CD1c-positive myeloid dendritic cell (primary cell): ENCODE measurements around the gene TCHP.
"Not testable (repeated sequence)": the region's sequence is repeated elsewhere in the genome, so short reads cannot be mapped to it uniquely, and the experiment has no call there.

Experiments used
- DNase-seq: peaks from one replicate; pipeline ENCODE4 v3.0.0-alpha.2; 2016; ENCODE audit errors: extremely low spot score

Gene TCHP

DNA sequence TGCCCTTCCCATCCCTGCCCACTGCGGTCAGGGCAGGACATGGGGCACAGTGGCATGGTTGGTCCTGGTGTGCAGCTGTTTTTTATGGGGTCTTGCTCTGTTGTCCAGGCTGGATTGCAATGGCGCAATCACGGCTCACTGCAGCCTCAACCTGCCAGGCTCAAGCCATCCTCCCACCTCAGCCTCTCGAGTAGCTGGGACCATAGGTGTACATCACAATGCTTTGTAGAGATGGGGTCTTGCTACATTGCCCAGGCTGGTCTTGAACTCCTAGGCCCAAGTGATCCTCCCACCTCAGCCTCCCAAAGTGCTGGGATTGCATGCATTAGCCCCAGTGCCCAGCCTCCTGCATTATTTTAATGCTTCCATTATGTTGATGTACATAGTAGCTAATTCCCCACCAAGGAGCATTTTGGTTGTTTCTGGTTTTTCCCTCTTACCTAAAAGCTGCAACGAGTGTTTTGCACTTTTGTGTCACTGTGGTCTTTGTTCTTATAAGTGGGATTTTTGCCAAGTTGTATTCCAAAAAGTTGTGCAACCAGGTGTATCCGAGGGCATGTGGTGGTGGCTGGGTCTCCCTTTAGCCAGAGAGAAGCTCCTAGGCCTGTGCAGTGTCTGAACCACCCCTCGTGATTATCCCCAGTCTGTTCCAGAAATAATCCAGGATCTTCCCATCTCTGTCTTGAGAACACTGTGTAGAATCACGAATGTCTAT, 10.3 kb downstream of the TCHP start:
- no peak for DNase-seq

DNA sequence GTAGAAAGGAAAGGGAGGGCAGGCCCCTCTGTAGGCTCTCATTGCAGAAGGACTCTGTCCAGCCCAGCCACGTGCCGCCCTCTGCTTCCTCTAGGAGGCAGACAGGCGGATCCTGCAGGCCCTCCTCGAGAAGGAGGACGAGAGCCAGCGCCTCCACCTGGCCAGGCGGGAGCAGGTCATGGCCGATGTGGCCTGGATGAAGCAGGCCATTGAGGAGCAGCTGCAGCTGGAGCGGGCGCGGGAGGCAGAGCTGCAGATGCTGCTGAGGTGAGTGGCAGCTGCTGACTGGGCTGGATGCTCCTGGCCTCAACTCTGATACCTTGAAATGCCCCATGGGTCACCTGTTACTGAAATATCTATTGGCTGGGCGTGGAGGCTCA, 10.9 kb downstream of the TCHP start:
- DNase-seq, result peak; percentile 3

DNA sequence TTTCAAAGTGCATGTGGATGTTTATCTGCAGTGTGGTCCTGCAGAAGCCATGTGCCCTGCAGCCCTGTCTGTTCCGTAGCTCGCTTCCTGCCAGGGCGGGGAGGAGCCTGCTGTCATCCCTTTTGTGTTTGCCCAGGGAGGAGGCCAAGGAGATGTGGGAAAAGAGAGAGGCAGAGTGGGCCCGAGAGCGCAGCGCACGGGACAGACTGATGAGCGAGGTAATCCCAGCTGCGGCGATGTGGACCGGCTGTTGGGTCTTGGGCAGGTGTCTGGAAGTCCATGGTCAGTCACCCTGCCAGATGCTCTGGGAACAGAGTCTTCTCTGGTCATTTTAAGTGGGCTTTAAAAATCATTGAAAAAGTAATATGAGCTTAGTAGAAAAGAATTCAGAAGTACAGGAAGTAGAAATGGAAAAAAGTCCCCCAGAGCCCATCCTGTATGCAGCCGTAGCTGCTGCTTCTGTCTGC, 12.8 kb downstream of the TCHP start:
- no peak for DNase-seq

DNA sequence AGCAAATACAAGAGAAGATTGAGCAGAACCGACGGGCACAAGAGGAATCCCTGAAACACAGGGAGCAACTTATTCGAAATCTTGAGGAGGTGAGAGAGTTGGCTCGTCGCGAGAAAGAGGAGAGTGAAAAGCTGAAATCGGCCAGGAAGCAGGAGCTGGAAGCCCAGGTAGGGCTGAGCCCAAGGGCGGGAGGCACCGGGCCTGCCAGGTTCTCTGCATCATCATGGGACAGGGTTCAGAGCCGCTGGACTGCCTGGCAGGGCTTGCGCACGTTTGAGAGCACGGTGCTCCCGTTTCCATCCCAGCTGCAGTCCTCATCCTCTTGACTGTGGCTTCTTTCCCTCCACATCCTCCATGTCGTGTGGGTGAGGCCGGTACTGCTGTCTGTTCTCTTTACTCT, 14.4 kb downstream of the TCHP start:
- DNase-seq, result no peak

DNA sequence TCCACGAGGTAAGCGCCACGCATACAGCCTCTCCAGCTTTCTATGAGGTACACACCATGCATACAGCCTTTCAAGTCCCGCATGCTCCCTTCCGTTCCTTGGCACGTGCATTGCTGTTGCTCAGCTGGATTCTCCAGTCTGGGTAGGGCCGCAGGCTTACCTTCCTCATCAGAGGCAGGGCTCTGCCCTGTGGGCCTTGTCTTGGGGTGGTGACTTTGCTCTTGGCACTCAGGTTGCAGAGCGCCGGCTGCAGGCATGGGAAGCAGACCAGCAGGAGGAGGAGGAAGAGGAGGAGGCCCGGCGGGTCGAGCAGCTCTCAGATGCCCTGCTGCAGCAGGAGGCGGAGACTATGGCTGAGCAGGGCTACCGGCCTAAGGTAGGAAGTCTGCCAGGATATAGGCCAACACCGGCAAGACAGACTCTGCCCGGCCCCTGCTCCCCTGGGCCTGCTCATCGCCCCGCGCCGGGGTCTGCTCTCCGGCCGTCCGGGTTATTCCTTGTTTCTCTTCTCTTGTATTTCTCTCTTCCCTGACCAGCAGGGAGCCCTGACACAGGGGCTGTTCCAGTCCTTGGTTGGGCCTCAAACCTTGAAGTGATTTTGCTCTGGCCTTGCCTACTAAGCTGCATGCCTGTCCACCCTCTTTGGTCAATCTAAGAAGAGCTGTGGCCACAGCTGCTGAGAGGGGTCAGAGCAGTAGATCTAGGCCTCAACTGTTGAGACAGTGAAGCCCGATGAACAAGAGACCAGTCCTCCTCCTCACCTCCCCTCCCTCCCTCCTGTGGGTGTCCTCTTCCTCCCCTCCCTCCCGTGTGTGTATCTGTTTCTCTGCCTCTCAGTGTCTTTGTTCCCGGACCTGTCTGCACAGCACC, 15.3 kb downstream of the TCHP start:
- no peak for DNase-seq

DNA sequence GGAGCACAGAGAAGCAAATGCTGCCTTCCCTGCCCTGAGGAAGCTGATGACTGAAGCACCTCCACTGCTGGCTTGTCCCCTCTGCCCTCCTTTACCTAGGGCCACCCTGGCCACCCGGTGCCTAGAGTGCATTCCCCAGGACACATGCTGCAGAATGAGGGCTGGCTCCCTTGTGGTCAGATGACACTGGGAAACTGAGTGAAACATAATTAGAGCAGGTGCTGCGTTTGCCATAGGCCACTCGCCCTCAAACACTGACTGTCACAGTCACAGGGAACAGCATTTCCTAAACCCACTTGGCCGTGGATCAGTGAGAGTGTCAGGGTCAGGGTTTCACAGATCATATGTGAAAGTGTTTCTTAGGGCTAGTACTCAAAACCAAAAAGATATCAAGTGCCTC, 16.0 kb downstream of the TCHP start:
- no peak for DNase-seq

DNA sequence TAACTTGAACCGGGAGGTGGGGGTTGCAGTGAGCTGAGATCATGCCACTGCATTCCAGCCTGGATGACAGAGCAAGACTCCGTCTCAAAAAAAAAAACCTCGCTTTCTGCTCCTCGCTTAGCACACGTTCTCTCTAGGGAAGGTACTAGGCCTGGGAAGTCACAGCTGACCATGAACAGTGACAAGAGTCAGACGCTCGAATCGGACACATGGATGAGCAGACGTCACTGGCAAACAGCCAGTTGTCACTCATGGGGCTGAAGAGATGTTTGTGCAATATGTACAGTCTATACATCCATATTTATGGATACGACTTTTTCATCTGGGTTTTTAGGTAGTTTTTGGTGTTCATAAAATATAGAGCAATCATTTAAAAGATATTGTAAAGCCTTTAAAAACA, 19.4 kb downstream of the TCHP start:
- no peak for DNase-seq

DNA sequence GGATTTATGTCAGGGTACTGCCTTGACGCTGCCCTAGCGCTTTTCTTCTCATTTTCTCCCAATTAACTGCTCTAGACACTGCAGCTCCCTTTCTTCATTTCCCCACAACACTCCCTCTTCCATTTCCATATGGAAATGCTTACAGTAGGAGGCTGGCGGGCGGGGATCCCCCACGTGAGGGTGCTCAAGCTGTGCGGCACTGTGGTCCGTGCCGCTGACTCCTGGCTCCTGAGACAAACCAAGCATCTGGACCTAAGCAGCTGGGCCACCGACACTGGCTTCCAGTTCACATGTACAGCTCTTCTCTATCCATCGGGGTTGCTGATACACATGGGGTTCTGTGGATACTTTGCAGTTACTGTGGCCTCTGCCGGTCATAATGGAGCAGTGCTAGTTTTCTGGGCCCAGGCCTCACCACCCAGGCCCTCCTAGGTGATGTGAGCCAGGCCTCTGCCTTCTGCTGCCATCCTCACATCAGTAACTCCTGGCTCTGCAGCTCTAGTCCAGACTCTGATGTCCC, 20.2 kb downstream of the TCHP start:
- no peak for DNase-seq

DNA sequence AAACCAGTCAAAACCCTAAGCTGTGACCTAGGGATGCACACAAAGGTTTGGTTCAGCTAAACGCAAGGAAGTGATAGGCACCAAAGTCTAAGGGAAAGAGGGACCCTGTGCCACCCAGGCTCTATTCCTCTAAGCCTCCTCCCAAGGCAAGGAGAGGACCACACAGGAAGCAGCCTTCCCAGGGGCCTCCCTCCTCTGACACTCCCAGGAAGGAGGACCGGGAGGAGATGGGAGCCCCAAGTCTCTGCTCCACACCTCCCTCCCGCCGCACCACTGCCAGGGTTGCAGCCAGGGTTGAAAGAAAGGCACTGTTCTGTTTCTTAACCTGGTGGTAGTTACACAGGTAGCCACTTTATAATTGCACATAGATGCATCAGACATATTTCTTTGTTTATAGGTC, 21.9 kb downstream of the TCHP start:
- DNase-seq, result no peak

DNA sequence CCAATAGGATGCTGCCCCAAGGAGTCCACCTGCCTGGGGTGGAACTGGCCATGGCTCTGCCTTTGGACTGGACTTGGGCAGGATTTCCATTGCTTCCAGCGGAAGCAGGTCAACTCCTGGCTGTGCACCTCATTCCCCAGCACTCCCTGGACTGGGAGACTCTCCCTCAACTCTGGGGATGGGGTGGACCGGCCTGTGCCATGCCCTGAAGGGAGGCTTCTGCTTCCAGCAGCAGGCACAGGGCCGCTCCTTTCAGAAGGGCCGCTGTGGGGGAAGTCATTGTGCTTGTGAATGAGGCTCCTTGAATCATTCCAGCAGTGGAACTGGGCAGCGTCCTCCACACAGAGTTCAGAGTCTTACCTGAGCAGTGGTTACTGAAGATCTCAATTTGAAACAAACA, 23.0 kb downstream of the TCHP start:
- no peak for DNase-seq

DNA sequence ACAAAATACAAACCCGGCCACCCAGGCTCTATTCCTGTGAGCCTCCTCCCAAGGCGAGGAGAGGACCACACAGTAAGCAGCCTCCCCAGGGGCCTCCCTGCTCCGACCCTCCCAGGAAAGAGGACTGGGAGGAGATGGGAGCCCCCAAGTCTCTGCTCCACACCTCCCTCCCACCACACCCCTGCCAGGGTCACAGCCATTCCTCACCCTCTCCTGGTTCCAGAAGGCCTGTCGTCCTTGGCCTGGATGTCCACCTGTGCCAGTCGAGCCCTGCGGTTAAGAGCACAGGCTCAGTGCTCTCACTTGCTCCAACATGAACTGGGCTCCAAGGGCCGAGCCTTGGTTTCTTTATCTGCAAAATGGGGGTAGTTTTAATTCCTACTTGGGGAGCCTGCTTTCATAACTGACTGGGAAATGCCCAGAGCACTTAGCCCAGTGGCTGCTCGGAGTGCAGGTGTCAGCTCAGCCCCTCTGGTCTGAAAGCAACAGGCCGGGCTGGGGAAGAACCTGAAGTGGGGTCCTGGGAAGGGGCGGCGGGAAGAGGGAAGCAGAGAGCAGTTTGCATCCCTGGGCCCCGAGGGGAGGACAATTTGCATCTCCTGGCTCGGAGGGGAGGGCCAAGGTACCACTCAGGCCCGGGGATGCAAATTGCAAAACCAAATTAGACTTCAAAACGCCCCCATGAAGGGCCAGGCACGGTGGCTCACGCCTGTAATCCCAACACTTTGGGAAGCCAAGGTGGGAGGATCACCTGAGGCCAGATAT, 23.6 kb downstream of the TCHP start:
- DNase-seq, result no peak

DNA sequence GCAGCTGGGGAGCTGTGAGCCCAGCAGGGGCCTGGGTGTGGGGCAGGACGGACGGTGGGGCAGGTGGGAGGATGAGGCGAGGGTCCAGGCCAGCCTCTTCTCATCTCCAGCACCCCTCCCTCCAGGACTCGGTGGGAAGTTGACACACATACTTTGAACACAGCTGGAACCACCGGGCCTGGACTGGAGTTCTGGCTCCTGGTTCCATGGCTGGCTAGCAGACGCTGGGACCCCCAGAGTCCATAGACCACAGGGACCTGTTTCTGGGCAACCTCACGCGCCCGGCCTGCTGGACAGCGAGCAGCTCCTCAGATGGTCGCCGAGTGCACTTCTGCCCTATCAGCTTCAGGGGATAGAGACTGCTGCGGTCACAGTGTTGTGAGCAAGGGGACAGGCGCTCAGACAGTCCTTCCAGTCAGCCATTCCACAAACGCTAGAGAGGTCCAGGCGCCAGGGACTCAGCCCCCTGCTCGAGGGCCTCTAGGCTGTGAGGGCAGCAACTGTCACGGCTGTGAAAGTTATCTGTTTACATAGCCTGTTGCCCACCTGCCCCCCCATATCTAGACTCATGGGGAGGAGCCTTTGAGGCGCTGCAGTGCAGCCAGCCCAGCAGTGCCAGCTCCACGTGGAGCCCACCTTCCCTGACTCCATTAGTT, 25.2 kb downstream of the TCHP start:
- no peak for DNase-seq

DNA sequence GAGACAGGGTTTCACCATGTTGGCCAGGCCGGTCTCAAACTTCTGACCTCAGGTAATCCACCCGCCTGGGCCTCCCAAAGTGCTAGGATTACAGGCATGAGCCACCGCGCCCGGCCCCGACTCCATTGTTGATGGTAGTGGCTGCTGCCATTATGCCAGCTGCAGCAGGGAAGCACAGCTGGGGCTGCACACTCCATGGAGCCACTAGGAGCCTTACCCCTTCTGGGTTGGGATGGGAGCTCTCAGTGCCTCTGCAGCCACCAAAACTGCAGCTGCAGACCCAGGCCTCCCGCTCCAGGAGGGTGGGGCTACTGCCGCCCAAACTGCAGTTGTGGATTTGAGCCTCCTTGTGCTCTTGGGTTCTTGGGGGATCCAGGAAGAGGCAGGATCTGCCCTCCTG, 25.9 kb downstream of the TCHP start:
- no peak for DNase-seq

DNA sequence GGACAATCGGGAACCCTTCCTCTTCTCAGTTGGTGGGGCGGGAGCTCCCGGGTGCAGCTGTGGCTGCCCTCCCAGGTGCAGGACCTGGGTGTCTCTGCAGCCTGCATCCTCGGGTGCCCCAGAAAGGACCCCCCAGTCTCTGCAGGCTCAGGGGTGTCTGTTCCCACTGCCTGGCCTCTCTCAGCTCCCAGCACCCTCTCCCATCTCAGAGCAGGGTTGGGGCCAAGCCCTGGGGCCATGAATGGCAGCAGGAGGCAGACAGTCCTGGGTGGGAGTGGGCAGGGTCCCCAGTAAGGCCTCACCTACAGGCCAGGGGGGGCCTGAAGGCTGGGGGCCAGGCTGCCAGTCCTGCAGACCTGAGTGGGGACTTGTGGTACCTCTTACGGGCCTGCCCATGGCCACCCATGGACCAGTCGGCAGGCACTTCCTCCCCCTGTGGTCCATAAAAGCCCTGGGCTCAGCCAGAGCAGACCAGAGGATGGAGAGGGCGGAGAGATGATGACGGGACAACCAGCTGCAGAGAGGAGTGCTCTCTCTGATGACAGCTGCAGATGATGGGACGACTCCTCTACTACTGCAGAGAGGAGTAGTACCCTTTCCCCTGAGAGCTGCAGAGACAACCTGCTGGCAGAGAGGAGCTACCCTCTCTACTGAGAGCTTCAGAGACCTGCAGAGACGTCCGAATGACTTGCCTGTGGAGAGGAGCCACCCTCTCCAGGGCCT, 26.6 kb downstream of the TCHP start:
- no peak for DNase-seq

DNA sequence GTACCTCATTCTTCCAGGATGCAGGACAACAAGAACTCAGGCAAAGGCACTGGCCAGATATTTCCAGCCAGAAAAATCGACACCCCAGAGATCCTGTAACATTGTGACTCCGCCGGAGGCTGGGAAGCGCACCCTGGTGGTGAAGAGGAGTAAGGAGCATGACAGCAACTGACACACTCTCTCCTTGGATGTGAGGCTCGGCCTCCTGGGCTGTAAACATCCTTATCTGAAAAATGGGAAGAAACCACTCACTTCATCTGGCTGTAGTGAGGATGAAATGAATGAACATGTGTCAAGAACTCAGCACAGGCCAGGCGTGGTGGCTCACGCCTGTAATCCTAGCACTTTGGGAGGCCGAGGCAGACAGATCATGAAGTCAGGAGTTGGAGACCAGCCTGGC, 27.5 kb downstream of the TCHP start:
- DNase-seq, result peak; percentile 43

DNA sequence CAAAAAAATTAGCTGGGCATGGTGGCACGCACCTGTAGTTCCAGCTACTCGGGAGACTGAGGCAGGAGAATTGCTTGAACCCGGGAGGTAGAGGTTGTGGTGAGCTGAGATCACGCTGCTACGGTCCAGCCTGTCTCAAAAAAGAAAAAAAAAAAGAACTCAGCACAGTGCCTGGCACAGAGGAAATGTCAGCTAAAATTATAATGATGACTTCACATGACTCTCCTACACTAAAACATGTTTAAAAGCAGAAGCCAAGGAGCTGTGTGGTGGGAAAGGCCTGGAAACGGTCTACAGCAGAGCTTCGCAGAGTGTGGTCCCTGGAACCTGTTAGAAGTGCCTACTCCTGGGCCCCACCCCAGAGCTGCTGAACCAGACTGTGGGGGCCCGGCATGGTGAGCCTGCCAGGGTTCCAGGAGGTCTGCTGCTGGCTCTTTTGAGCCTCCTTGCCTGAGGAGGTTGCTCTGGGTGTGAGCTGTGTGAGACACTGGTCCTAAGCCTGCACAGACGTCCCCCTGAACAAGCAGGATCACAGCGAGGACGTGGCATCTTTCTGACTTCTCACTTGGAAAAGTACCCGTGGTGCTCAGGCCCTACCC, 28.1 kb downstream of the TCHP start:
- DNase-seq, result no peak

DNA sequence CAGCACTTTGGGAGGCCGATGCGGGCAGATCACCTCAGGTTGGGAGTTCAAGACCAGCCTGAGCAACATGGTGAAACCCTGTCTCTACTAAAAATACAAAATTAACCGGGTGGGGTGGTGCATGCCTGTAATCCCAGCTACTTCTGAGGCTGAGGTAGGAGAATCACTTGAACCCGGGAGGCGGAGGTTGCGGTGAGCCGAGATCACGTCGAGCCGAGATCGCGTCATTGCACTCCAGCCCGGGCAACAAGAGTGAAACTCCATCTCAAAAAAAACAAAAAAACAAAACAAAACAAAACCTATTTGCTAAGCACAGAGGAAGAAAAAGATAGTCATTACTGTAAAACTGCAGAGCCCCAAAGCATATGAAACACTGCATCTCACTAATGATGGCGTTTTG, 29.3 kb downstream of the TCHP start:
- not testable (repeated sequence) for DNase-seq

DNA sequence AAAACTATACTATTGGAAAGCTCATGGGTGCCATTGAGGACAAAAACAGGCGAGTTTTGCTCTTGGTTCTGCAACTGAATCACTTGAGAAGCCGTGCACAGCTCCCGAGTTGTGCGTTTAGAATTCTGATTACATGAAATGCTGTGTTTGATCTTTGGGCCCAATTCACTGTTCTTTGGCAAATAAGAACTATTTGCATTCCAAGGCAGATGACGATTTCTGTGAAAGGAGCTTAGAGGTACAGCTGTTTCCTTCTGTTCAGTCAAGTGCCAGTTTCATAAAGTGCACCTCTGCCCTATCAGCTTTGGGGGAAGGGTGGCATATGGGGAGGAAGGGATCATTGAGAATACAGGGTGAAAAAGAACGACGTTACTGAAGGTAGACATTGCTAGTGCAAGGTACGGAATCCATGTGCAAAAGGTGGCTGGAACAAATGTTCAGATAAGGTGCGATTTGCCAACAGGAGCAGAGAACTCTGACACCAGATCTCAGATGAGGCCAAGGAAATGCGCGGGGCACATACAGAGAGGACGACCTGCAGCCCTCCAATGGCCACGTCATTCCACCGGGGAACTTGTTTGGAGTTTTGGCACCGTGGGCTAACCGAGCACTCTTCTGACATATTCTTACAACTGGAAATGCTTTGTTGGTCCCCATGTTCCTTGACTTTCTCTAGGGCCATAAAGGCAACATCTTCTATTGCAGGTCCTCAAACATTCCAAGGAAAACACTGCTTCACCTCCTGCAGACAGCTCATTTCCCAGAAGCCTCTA, 30.1 kb downstream of the TCHP start:
- DNase-seq, result no peak

DNA sequence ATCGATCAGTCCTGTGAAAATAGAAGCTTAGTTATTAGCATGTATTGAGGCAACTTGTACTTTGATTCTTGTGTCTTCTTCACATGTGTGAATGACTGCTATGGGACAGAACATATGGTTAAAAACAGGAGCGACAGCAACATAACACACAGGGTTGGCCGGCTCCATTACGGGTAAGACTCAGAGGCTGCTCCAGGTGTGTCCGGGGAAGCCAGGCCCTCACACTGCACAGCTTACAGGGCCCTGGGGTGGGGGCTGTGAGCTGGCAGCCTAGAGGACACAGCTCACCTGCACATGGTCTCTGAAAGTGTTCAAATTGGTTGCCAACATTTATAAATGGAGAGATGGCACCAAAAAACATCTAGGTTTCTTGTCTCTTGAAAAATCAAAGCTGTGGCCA, 31.1 kb downstream of the TCHP start:
- no peak for DNase-seq
